Kidney (tissue), 14 donors: ENCODE measurements around the gene EXOC7. TPM values are rescaled to one million over a fixed set of nuclear protein-coding genes. Genes with fewer than 3 reads are reported as not detected.

Experiments used
- DNase-seq, 5 donors: peaks; one replicate each; pipeline ENCODE4 v3.0.0-alpha.2; 2013 to 2020
- FAIRE-seq: peaks from 2 replicates; lab custom pipeline; 2012; peaks lifted over from hg19 to GRCh38; lab: Jason Lieb, UNC
- H3K27ac ChIP-seq, 2 donors: one replicate each; pipeline ENCODE4 v1.7.0; 2013; ENCODE audit warnings: low read depth in 2 of 2, low read length in 2 of 2, inconsistent platforms in 1 of 2
- H3K27me3 ChIP-seq: one replicate; pipeline ENCODE4 v1.7.1; 2013; ENCODE audit warnings: low read length, inconsistent platforms; ENCODE audit not compliant: control insufficient read depth, insufficient read depth
- H3K36me3 ChIP-seq, 3 donors: one replicate each; pipeline versions ENCODE4 v1.7.0 to v1.7.1; 2013; ENCODE audit warnings: low read length in 3 of 3, control low read depth in 1 of 3, inconsistent platforms in 1 of 3; ENCODE audit not compliant: insufficient read depth in 3 of 3, control insufficient read depth in 2 of 3
- H3K4me1 ChIP-seq, 3 donors: one replicate each; pipeline versions ENCODE4 v1.7.0 to v1.7.1; 2013; ENCODE audit warnings: low read length in 3 of 3, inconsistent platforms in 1 of 3, low read depth in 1 of 3; ENCODE audit not compliant: control insufficient read depth in 2 of 3, insufficient read depth in 2 of 3
- H3K4me3 ChIP-seq, 3 donors: one replicate each; pipeline versions ENCODE4 v1.7.0 to v1.8.1; 2013; ENCODE audit warnings: low read length in 3 of 3, control low read depth in 1 of 3, inconsistent platforms in 1 of 3
- H3K9ac ChIP-seq, 3 donors: one replicate each; pipeline versions ENCODE4 v1.7.0 to v1.7.1; 2013; ENCODE audit warnings: low read length in 3 of 3, control low read depth in 1 of 3, inconsistent platforms in 1 of 3
- H3K9me3 ChIP-seq, 3 donors: one replicate each; pipeline versions ENCODE4 v1.7.0 to v1.7.1; 2013; ENCODE audit warnings: low read length in 3 of 3, control low read depth in 1 of 3, inconsistent platforms in 1 of 3; ENCODE audit not compliant: control insufficient read depth in 2 of 3, insufficient read depth in 1 of 3
- CTCF ChIP-seq: IDR thresholded peaks from 3 replicates; pipeline ENCODE4 v1.5.1; 2012; ENCODE audit warnings: mild to moderate bottlenecking, moderate library complexity, borderline replicate concordance; ENCODE audit not compliant: insufficient read depth; ENCODE audit errors: extremely low read depth
- intact Hi-C: fragments of 100-400 bp; cut with DNase I; formaldehyde crosslinking; loops from one replicate; pipeline ENCODE4 v1.11.1; 2022
- polyA plus RNA-seq: library from polyadenylated mRNA; stranded (reverse); fragments of 350-450 nt; fragmentation: Illumina TruSeq; extraction: RNeasy Lipid Tissue Mini Kit (QIAGEN cat#74804); gene quantifications from one replicate; pipeline ENCODE4 v1.2.3, GENCODE V29; 2014; ENCODE audit warnings: low read depth, low replicate concordance; ENCODE audit not compliant: insufficient read depth
- total RNA-seq: library from RNA; stranded (reverse); fragmentation: NEBNext Ultra II Directional; extraction: Animal tissue kit (Norgen Biotek cat#: 25700); gene quantifications from one replicate; pipeline ENCODE4 v1.2.1, GENCODE V29; 2021
- donor health status: control.
- donor health status: control.
- donor health status: control.
- donor health status: control.
- donor health status: control.
- donor health status: DM: yes; HTN: yes; CAD: no.
- donor health status: Normal renal cell carcinoma (clear cell type).

EXOC7 gene
- total and polyA plus RNA-seq, 2 donors from 2014 or later, result 83.2 to 143 TPM

- FAIRE-seq, result no peak
- Histone ChIP-seq H3K4me1 (peaks cover 3 to 22% (median 10%) of the 10 kb centered on the region in 3 donors), H3K4me3 (peak overlapping the region in 1 of 3 donors; percentile 25), H3K27ac (peak overlapping the region in 1 of 2 donors; percentile 51), H3K27me3 (peaks cover 11% of the 10 kb centered on the region), H3K9ac (no peak overlapping the region), H3K9me3 (no peaks in the 10 kb centered on the region), H3K36me3 (no peaks in the 10 kb centered on the region)
- peak in 2 of 5 donors; percentile 51 to 72 for DNase-seq
- TF ChIP-seq CTCF, result no peak
- intact Hi-C loops, result no loop called here
Observed at GRCh38 chr17:76137351-76138233, 34.0 kb upstream of the EXOC7 start.

- Histone ChIP-seq H3K4me1 (peaks cover 3 to 19% (median 10%) of the 10 kb centered on the region in 3 donors), H3K9ac (no peak overlapping the region), H3K4me3 (no peak overlapping the region), H3K27ac (no peak overlapping the region), H3K9me3 (no peaks in the 10 kb centered on the region), H3K27me3 (peaks cover 11% of the 10 kb centered on the region), H3K36me3 (no peaks in the 10 kb centered on the region)
- DNase-seq (no peak), FAIRE-seq (no peak)
- TF ChIP-seq CTCF, result no peak
- intact Hi-C loops, result no loop called here
Observed at GRCh38 chr17:76137001-76137350, 33.4 kb upstream of the EXOC7 start.

GRCh38 chr17:76136276-76137000, 32.9 kb upstream of the EXOC7 start:
- H3K27me3 ChIP-seq, result peaks cover 11% of the 10 kb centered on the region

More at GRCh38 chr17:76136276-76137000, 32.9 kb upstream of the EXOC7 start:
- H3K36me3 ChIP-seq, result no peaks in the 10 kb centered on the region
- H3K27ac ChIP-seq, result no peak overlapping the region
- peaks cover 0 to 15% (median 10%) of the 10 kb centered on the region in 3 donors for H3K4me1 ChIP-seq
- intact Hi-C loops, result no loop called here
- H3K4me3 ChIP-seq, result no peak overlapping the region
- H3K9ac ChIP-seq, result no peak overlapping the region
- DNase-seq (peak in 1 of 5 donors; percentile 53), FAIRE-seq (no peak)
- no peaks in the 10 kb centered on the region for H3K9me3 ChIP-seq
- no peak for TF ChIP-seq CTCF
